Mammary epithelial cell (primary cell): ENCODE results near the gene THAP4.

Experiments used
- CTCF ChIP-seq, 2 donors: IDR thresholded peaks in 1 of 2; conservative IDR thresholded peaks in 1 of 2; 2 replicates each; pipeline ENCODE4 v1.5.1; 2011 to 2012; ENCODE audit warnings: inconsistent platforms in 2 of 2, low read length in 2 of 2, mild to moderate bottlenecking in 2 of 2, control low read depth in 1 of 2, low read depth in 1 of 2; ENCODE audit not compliant: insufficient read depth in 1 of 2; ENCODE audit errors: extremely low read depth in 1 of 2
- EZH2 ChIP-seq: IDR thresholded peaks from 2 replicates; pipeline ENCODE4 v1.6.1; 2012; ENCODE audit warnings: low read length, inconsistent platforms, borderline replicate concordance

- TF ChIP-seq CTCF (conservative IDR thresholded peaks at IDR 0.05 in 1 of 2, IDR thresholded peaks at IDR 0.05 in 1 of 2; ENCODE audit: extremely low read depth in 1 of 2, insufficient read depth in 1 of 2, low read depth in 1 of 2, low read length in 2 of 2) (no peak), EZH2 (no peak)
Observed at GRCh38 chr2:241668354-241668753, 31.4 kb upstream of the THAP4 start.
